Measurements from ENCODE around the gene PTPN1. TPM values are rescaled to one million over a fixed set of nuclear protein-coding genes. Genes with fewer than 3 reads are reported as not detected.

The PTPN1 gene
- polyA plus RNA-seq, 1 experiment, result 16.2 TPM

- CTCF ChIA-PET, result interaction anchor here (0.8 to 1.7 kb wide), 3 partner anchors 12 to 197 kb away, joined by 3 to 4 read pairs (median 3); no protein-coding TSS in a partner anchor
- TF ChIP-seq, protein P1, sequence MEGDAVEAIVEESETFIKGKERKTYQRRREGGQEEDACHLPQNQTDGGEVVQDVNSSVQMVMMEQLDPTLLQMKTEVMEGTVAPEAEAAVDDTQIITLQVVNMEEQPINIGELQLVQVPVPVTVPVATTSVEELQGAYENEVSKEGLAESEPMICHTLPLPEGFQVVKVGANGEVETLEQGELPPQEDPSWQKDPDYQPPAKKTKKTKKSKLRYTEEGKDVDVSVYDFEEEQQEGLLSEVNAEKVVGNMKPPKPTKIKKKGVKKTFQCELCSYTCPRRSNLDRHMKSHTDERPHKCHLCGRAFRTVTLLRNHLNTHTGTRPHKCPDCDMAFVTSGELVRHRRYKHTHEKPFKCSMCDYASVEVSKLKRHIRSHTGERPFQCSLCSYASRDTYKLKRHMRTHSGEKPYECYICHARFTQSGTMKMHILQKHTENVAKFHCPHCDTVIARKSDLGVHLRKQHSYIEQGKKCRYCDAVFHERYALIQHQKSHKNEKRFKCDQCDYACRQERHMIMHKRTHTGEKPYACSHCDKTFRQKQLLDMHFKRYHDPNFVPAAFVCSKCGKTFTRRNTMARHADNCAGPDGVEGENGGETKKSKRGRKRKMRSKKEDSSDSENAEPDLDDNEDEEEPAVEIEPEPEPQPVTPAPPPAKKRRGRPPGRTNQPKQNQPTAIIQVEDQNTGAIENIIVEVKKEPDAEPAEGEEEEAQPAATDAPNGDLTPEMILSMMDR (IDR thresholded peaks at IDR 0.05; ENCODE audit: insufficient read depth, low read depth, low read length), result no peak
- Histone ChIP-seq H3K36me3 (ENCODE audit: control insufficient read depth, insufficient read depth, low read length) (peaks cover 11% of the 10 kb centered on the region), H3K27me3 (ENCODE audit: control insufficient read depth, insufficient read depth, low read length) (peaks cover 1% of the 10 kb centered on the region; the same call in 1 of the 2 replicates), H3K4me3 (ENCODE audit: low read depth, low read length) (no peak overlapping the region)
- DNase-seq (ENCODE audit: low read depth), result no peak
- POLR2A ChIA-PET, result no interaction called here
These were observed 81.2 kb downstream of the PTPN1 start for GRCh38 chr20:50591233-50591852.

- peaks cover 1% of the 10 kb centered on the region; the same call in 1 of the 2 replicates for H3K27me3 ChIP-seq (ENCODE audit: control insufficient read depth, insufficient read depth, low read length)
- ChIA-PET POLR2A (interaction anchor here (0.6 to 0.7 kb wide), 2 partner anchors 15 to 423 kb away, joined by 3 to 4 read pairs; no protein-coding TSS in a partner anchor), CTCF (interaction anchor here (0.5 to 1.7 kb wide), 10 partner anchors 12 to 426 kb away, joined by 3 to 4 read pairs (median 3); no protein-coding TSS in a partner anchor)
- peaks cover 7% of the 10 kb centered on the region for H3K36me3 ChIP-seq (ENCODE audit: control insufficient read depth, insufficient read depth, low read length)
- no peak overlapping the region for H3K4me3 ChIP-seq (ENCODE audit: low read depth, low read length)
- DNase-seq (ENCODE audit: low read depth), result no peak
- TF ChIP-seq, protein P1 (IDR thresholded peaks at IDR 0.05; ENCODE audit: insufficient read depth, low read depth, low read length), result no peak
These were observed 82.3 kb downstream of the PTPN1 start for GRCh38 chr20:50592282-50593004.

DNA sequence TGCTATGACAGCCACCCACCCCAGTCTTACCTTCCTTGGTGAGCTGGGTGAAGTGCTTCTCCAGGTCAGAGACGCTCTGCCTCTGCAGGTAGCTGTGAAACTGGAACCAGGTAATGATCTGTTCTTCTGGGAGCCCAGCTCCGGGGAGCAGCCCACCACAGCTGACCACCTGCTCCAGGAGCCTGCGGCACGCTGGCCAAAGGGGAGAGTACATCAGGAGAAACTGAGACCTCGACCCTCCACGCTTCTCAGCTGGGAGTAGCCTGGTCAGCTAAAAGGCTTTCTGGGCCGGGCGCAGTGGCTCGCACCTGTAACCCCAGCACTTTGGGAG lies 82.8 kb downstream of the PTPN1 start:
- TF ChIP-seq, protein P1 (IDR thresholded peaks at IDR 0.05; ENCODE audit: insufficient read depth, low read depth, low read length), result no peak
- H3K36me3 ChIP-seq (ENCODE audit: control insufficient read depth, insufficient read depth, low read length), result peaks cover 3% of the 10 kb centered on the region
- ChIA-PET POLR2A (interaction anchor here (0.7 kb wide), 1 partner anchor 424 kb away, joined by 3 read pairs; no protein-coding TSS in a partner anchor), CTCF (interaction anchor here (0.6 to 1.7 kb wide), 7 partner anchors 12 to 427 kb away, joined by 3 to 4 read pairs (median 3); no protein-coding TSS in a partner anchor)
- no peak for DNase-seq (ENCODE audit: low read depth)
- H3K27me3 ChIP-seq (ENCODE audit: control insufficient read depth, insufficient read depth, low read length), result peaks cover 1% of the 10 kb centered on the region; the same call in 1 of the 2 replicates
- H3K4me3 ChIP-seq (ENCODE audit: low read depth, low read length), result no peak overlapping the region

GRCh38 chr20:50594231-50594590 lies 84.0 kb downstream of the PTPN1 start:
- CTCF ChIA-PET, result interaction anchor here (1.1 to 1.9 kb wide), 4 partner anchors 15 to 197 kb away, joined by 3 to 5 read pairs (median 4); no protein-coding TSS in a partner anchor
- Histone ChIP-seq H3K36me3 (ENCODE audit: control insufficient read depth, insufficient read depth, low read length) (0 out of 2 replicates have a peak, but pooled peaks cover 2% of the 10 kb centered on the region), H3K27me3 (ENCODE audit: control insufficient read depth, insufficient read depth, low read length) (peaks cover 3% of the 10 kb centered on the region), H3K4me3 (ENCODE audit: low read depth, low read length) (no peak overlapping the region)
- TF ChIP-seq, protein P1 (IDR thresholded peaks at IDR 0.05; ENCODE audit: insufficient read depth, low read depth, low read length), result no peak
- POLR2A ChIA-PET, result no interaction called here
- no peak for DNase-seq (ENCODE audit: low read depth)
